Activated gamma-delta T cell treated with anti-CD3 and anti-CD28 coated beads, Interleukin-2, amount 50 U/mL, for 16 hours (primary cell): ENCODE data around the gene TULP1.

Experiments used
- DNase-seq: peaks from one replicate; pipeline ENCODE4 v3.0.0-alpha.2; 2020; ENCODE audit warnings: low read depth

The TULP1 gene

GRCh38 chr6:35496841-35497570, 15.7 kb downstream of the TULP1 start, which contains the start of gene TEAD3:
TSS of gene TEAD3 (minus strand) at chr6:35497079.
- no peak for DNase-seq

GRCh38 chr6:35496036-35496840, 16.5 kb downstream of the TULP1 start:
- no peak for DNase-seq

- no peak for DNase-seq
These were observed 17.2 kb downstream of the TULP1 start for GRCh38 chr6:35495258-35496035.

- DNase-seq, result no peak
These were observed 18.5 kb downstream of the TULP1 start for GRCh38 chr6:35494161-35494563.

GRCh38 chr6:35493307-35493983, 19.3 kb downstream of the TULP1 start:
- no peak for DNase-seq

- no peak for DNase-seq
These were observed 19.8 kb downstream of the TULP1 start for GRCh38 chr6:35492974-35493284.

GRCh38 chr6:35492258-35492973, 20.3 kb downstream of the TULP1 start:
- DNase-seq, result no peak

- DNase-seq, result no peak
These were observed 21.0 kb downstream of the TULP1 start for GRCh38 chr6:35491558-35492257.

- no peak for DNase-seq
These were observed 21.7 kb downstream of the TULP1 start for GRCh38 chr6:35490821-35491557.

GRCh38 chr6:35489995-35490791, 22.5 kb downstream of the TULP1 start:
- no peak for DNase-seq

- no peak for DNase-seq
These were observed 23.6 kb downstream of the TULP1 start for GRCh38 chr6:35489066-35489465.

- DNase-seq, result no peak
These were observed 24.2 kb downstream of the TULP1 start for GRCh38 chr6:35488517-35488862.

- DNase-seq, result no peak
These were observed 24.8 kb downstream of the TULP1 start for GRCh38 chr6:35487658-35488516.

GRCh38 chr6:35486005-35486925, 26.4 kb downstream of the TULP1 start:
- DNase-seq, result no peak

- no peak for DNase-seq
These were observed 27.3 kb downstream of the TULP1 start for GRCh38 chr6:35485402-35485877.

- no peak for DNase-seq
These were observed 27.7 kb downstream of the TULP1 start for GRCh38 chr6:35484921-35485392.
